GM18519 (cell line): ENCODE results near the gene NUDT22.

Experiments
- ATAC-seq: cut with Tn5 transposase; IDR thresholded peaks from one replicate; pipeline ENCODE4 v1.9.1; 2021; ENCODE audit warnings: mild to moderate bottlenecking, moderate library complexity; ENCODE audit not compliant: unreplicated experiment, low FRiP score

The NUDT22 gene, protein sequence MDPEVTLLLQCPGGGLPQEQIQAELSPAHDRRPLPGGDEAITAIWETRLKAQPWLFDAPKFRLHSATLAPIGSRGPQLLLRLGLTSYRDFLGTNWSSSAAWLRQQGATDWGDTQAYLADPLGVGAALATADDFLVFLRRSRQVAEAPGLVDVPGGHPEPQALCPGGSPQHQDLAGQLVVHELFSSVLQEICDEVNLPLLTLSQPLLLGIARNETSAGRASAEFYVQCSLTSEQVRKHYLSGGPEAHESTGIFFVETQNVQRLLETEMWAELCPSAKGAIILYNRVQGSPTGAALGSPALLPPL

GRCh38 chr11:64225608-64226506, at the start of gene NUDT22, which contains the start of gene TRPT1:
Gene NUDT22, plus strand, starts transcription at chr11:64226274. Its CDS starts 379 bp downstream, at chr11:64226653.
Gene TRPT1, minus strand, starts transcription at chr11:64226186. Its CDS starts 326 bp downstream, at chr11:64225860.
- ATAC-seq = no peak

- no peak for ATAC-seq
Measured at GRCh38 chr11:64176751-64177150, 49.3 kb upstream of the NUDT22 start.

- ATAC-seq = no peak
Measured at GRCh38 chr11:64178203-64178602, 47.9 kb upstream of the NUDT22 start.

DNA sequence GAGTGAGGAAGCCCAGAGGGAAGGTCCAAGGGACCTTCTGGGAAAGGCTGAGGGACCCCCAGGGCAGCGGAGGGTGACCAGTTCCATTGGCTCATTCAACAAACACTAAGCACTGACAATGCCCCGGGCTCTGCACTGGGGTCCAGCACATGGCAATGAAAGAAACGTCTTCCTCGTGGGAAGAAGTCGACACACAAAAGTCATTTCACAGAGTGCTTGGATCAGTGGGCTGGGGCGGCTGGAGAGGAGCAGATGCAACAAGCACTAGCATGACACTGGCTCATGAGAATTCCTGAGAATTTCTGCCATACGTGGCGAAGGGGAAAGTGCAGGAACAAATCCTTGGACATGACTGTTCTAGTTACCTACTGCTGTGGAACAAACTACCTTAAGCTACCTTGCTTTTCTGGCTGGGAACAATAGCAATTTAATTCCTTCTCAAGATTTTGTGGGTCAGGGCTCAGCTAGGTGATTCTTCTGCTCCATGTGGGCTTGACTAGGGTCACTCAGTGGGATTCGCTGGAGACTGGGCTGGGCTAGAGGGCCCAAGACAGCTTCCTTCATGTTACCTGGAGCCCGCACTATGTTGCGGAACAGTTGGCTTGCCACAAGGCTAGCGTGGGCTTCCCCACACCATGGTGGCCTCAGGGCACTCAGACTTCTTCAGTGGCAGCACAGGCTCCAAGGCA, 47.0 kb upstream of the NUDT22 start:
- no peak for ATAC-seq

GRCh38 chr11:64180891-64181290, 45.2 kb upstream of the NUDT22 start:
- ATAC-seq = no peak

DNA sequence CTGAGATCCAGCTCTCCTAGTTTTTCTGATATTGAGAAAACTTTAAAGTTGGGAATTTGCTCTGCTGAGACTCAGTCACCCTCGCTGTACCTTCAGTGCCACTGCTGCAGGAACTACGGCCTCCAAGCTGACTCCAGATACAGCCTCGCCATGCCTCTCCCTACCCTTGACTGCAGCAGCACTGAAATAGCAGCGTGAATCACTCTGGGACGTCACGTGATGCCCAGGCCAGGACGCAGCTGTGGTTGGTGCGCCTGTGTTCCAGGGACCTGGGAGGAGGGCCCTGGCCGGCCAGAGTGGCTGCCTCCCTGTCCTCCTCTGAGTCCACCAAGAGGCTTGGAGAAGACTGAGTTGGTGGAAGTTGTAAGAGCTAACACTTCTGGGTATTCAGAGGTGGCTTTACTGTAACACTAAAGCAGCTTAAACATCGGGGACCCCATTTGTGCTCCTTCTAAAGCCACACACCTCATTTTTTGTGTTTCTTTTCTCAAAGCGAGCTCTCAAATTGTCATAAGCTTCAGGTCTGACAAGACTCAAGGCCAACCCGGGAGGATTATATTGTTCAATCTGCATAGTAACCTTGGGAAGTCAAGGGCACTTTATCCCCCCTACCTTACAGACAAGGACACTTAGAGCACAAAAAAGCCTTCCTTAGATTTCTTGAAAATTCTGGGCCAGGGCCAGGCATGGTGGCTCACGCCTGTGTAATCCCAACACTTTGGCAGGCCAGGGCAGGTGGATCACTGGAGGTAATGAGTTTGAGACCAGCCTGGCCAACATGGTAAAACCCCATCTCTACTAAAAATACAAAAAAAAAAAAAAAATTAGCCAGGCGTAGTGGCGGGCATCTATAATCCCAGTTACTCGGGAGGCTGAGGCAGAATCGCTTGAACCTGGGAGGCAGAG, 44.3 kb upstream of the NUDT22 start:
- ATAC-seq = no peak

- no peak for ATAC-seq
Measured at GRCh38 chr11:64183890-64184289, 42.2 kb upstream of the NUDT22 start.

DNA sequence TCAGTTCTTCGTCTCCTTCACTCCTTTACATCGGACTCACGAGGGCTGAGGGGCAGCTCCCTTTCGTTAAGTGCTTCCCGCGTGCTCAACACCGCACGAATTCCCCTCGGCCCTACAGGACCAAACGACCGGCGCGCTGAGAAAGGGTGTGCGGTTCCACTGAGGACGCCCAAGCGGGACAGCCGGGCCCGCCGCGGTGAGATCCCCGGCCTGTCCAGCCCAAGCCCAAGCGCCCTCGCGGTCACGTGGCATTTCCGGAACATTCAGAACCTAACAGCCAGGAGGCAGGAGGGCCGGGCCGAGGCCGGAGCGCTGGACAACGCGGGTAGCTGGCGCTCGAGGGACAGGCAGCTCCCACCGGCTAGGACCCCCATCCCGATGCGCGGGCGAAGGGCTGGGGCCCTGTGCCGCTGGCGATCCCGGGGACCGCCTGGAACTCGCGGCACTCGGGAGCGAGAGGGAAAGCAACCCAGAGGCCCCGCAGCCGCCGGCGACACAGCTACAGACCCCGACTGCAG, 40.8 kb upstream of the NUDT22 start:
- ATAC-seq = peak; percentile 9

- ATAC-seq = peak; percentile 79
Measured at GRCh38 chr11:64185693-64186491, 40.2 kb upstream of the NUDT22 start, which contains the start of gene STIP1. Gene STIP1, plus strand, starts transcription at chr11:64186171. Its CDS starts 91 bp downstream, at chr11:64186262.

DNA sequence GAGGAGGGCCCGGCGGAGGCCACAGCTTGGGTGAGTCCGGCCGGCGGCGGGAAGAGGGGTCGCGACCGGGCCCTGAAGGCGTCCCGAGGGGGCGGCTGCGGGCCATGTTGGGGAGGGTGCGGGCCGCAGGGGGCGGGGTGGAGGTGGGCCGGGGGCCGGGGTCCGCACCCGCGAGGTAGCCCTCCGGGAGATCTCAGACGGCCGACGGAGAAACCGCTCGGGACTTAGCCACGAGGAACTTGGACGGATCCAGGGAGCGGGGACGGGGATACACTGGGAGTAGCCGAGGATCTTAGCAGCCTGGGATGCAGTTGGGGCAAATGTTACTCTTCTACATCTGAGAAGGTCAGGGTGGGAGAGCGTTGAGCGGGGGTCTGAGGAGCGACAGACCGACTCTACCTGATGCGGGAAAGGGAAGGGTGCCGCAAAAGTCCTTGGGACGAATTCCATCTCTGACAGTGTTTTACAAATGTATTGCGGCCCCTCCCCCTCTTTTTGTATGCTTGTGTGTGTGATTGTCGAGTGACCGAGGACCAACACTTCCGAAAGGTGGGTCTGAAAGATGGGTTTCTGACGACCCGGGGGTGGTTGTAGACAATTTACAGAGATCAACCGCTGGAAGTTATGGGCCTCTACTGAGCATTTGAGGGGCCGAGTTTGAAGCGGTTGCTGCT, 39.4 kb upstream of the NUDT22 start:
- ATAC-seq = peak; percentile 2

GRCh38 chr11:64192434-64192833, 33.6 kb upstream of the NUDT22 start:
- no peak for ATAC-seq

GRCh38 chr11:64196626-64197025, 29.4 kb upstream of the NUDT22 start:
- ATAC-seq = no peak

DNA sequence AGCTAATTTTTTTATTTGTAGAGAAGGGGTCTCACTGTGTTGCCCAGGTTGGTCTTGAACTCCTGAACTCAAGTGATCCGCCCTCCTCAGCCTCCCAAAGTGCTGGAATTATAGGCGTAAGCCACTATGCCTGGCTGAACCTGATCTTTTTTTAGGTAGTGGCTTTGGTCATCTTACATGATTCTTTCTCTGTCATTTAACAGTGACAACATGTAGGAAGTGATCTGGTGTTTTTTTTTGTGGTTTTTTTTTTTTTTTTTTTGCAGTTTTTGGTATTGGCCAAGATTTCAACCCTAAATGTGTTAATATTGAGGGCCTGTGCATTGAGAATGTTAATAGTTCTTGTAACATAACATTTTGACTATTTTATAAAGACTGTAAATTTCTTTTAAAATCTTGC, 27.6 kb upstream of the NUDT22 start:
- no peak for ATAC-seq

DNA sequence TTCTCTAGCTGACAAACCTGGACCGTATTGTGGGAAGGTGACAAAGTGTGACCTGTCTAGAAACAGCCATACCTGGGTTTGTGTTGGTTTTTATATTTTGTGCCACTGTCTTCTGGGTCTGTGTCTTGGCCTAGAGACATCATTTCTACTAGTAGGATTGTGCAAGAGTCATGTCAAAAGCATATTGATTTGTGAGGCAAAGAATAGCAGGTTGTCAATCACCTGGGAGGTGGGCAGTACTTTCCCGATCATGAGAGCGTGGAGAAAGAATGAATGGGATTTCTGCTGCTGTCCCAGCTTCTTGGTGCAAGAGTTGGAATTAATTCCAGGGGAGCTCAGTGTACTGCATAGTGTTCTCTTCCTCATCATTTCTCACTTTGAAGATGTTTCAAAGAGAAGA, 24.5 kb upstream of the NUDT22 start:
- no peak for ATAC-seq

GRCh38 chr11:64202992-64203391, 23.1 kb upstream of the NUDT22 start:
- ATAC-seq = no peak

- ATAC-seq = no peak
Measured at GRCh38 chr11:64203421-64204079, 22.5 kb upstream of the NUDT22 start.

- no peak for ATAC-seq
Measured at GRCh38 chr11:64204080-64204440, 22.0 kb upstream of the NUDT22 start.

GRCh38 chr11:64204464-64204989, 21.5 kb upstream of the NUDT22 start:
- ATAC-seq = no peak
